ENCODE data around the gene DCLK2. TPM values are rescaled to one million over a fixed set of nuclear protein-coding genes. Genes with fewer than 3 reads are reported as not detected.

The DCLK2 gene
- total and polyA plus RNA-seq, 2 donors from 2014 or later, result 2.6 to 3.4 TPM

GRCh38 chr4:150068300-150068960 lies 9.8 kb upstream of the DCLK2 start:
- H3K36me3 ChIP-seq (ENCODE audit: control insufficient read depth in 2 of 3, insufficient read depth in 3 of 3, low read length in 3 of 3), result no peaks in the 10 kb centered on the region
- H3K9me3 ChIP-seq (ENCODE audit: control insufficient read depth in 2 of 3, insufficient read depth in 1 of 3, low read length in 3 of 3), result no peaks in the 10 kb centered on the region

DNA sequence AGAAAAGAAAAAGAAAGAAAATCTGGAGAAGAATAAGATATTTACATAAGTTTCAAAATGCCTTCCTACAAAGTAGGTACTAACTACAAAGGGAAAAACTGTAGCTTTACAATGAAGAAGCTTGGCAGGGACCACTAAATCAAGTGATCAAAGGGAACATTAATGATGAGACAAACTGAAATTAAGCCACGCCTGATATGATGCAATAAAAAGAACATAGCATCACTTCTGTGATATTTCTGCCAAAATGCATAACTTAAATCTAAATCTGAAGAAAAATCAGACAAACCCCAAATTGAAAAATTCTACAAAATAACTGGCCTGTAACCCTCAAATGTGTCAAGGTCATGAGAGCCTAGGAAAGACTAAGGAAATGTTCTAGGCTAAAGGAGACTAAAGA lies 8.9 kb upstream of the DCLK2 start:
- Histone ChIP-seq H3K27ac (ENCODE audit: low read depth in 2 of 2, low read length in 2 of 2) (no peak overlapping the region), H3K4me1 (ENCODE audit: control insufficient read depth in 2 of 3, insufficient read depth in 2 of 3, low read depth in 1 of 3, low read length in 3 of 3) (no peaks in the 10 kb centered on the region), H3K4me3 (ENCODE audit: low read length in 3 of 3) (no peak overlapping the region), H3K9ac (ENCODE audit: low read length in 3 of 3) (no peak overlapping the region), H3K9me3 (ENCODE audit: control insufficient read depth in 2 of 3, insufficient read depth in 1 of 3, low read length in 3 of 3) (no peaks in the 10 kb centered on the region), H3K36me3 (ENCODE audit: control insufficient read depth in 2 of 3, insufficient read depth in 3 of 3, low read length in 3 of 3) (no peaks in the 10 kb centered on the region), H3K27me3 (ENCODE audit: control insufficient read depth, insufficient read depth, low read length) (no peaks in the 10 kb centered on the region)
- intact Hi-C loops (cut with DNase I), result no loop called here
- TF ChIP-seq CTCF (IDR thresholded peaks at IDR 0.05; ENCODE audit: borderline replicate concordance, extremely low read depth, insufficient read depth), result no peak
- DNase-seq, result no peak
- FAIRE-seq, result no peak

More at GRCh38 chr4:150068300-150068960, 9.8 kb upstream of the DCLK2 start:
- Histone ChIP-seq H3K27me3 (ENCODE audit: control insufficient read depth, insufficient read depth, low read length) (no peaks in the 10 kb centered on the region), H3K4me3 (ENCODE audit: low read length in 3 of 3) (no peak overlapping the region), H3K9ac (ENCODE audit: low read length in 3 of 3) (no peak overlapping the region), H3K27ac (ENCODE audit: low read depth in 2 of 2, low read length in 2 of 2) (no peak overlapping the region), H3K4me1 (ENCODE audit: control insufficient read depth in 2 of 3, insufficient read depth in 2 of 3, low read depth in 1 of 3, low read length in 3 of 3) (no peaks in the 10 kb centered on the region)
- intact Hi-C loops (cut with DNase I), result no loop called here
- TF ChIP-seq CTCF (IDR thresholded peaks at IDR 0.05; ENCODE audit: borderline replicate concordance, extremely low read depth, insufficient read depth), result no peak
- no peak for FAIRE-seq
- no peak for DNase-seq

- no peaks in the 10 kb centered on the region for H3K27me3 ChIP-seq (ENCODE audit: control insufficient read depth, insufficient read depth, low read length)
- no peaks in the 10 kb centered on the region for H3K36me3 ChIP-seq (ENCODE audit: control insufficient read depth in 2 of 3, insufficient read depth in 3 of 3, low read length in 3 of 3)
- intact Hi-C loops (cut with DNase I), result no loop called here
- no peak for FAIRE-seq
- H3K9ac ChIP-seq (ENCODE audit: low read length in 3 of 3), result no peak overlapping the region
- H3K27ac ChIP-seq (ENCODE audit: low read depth in 2 of 2, low read length in 2 of 2), result no peak overlapping the region
- DNase-seq, result no peak
- H3K4me1 ChIP-seq (ENCODE audit: control insufficient read depth in 2 of 3, insufficient read depth in 2 of 3, low read depth in 1 of 3, low read length in 3 of 3), result no peaks in the 10 kb centered on the region
- no peaks in the 10 kb centered on the region for H3K9me3 ChIP-seq (ENCODE audit: control insufficient read depth in 2 of 3, insufficient read depth in 1 of 3, low read length in 3 of 3)
- no peak overlapping the region for H3K4me3 ChIP-seq (ENCODE audit: low read length in 3 of 3)
- TF ChIP-seq CTCF (IDR thresholded peaks at IDR 0.05; ENCODE audit: borderline replicate concordance, extremely low read depth, insufficient read depth), result no peak
Observed at GRCh38 chr4:150070464-150071170, 7.6 kb upstream of the DCLK2 start.
